ENCODE results near the gene NAV3. TPM values are rescaled to one million over a fixed set of nuclear protein-coding genes. Genes with fewer than 3 reads are reported as not detected.

The NAV3 gene
- polyA plus RNA-seq, 1 of the 3 experiments (the other 2 are of a cell fraction), result 10.5 TPM

GRCh38 chr12:78186670-78187069 lies 356.0 kb downstream of the NAV3 start:
- Histone ChIP-seq H3F3A (replicated peaks; ENCODE audit: insufficient read depth) (peaks cover 19% of the 10 kb centered on the region), H3K79me2 (ENCODE audit: insufficient read depth) (no peaks in the 10 kb centered on the region), H3K9me3 (no peaks in the 10 kb centered on the region), H3K9me2 (no peaks in the 10 kb centered on the region), H2AFZ (ENCODE audit: low read depth) (no peak overlapping the region), H3K27ac (ENCODE audit: low read depth in 2 of 2, low read length in 1 of 2) (no peak overlapping the region), H3K4me2 (no peak overlapping the region), H3K4me1 (ENCODE audit: control insufficient read depth in 1 of 2, insufficient read depth in 2 of 2, low read depth in 1 of 2, low read length in 1 of 2) (peaks cover 0 to 10% of the 10 kb centered on the region in 2 experiments; a peak in 2 of 4 replicates), H3K36me3 (replicated peaks in 1 of 2; ENCODE audit: control insufficient read depth in 1 of 2, insufficient read depth in 2 of 2, low read length in 1 of 2) (peaks cover 14 to 71% of the 10 kb centered on the region in 2 experiments), H3K27me3 (ENCODE audit: insufficient read depth) (no peaks in the 10 kb centered on the region), H3K4me3 (ENCODE audit: low read depth in 2 of 2, low read length in 1 of 2) (no peak overlapping the region), H3K9ac (no peak overlapping the region), H4K20me1 (ENCODE audit: insufficient read depth) (no peaks in the 10 kb centered on the region)
- TF ChIP-seq JUND (IDR thresholded peaks at IDR 0.05) (no peak), POLR2AphosphoS5 (IDR thresholded peaks at IDR 0.05; ENCODE audit: low read depth, low read length) (no peak), RXRA (IDR thresholded peaks at IDR 0.05; ENCODE audit: borderline replicate concordance, low read depth) (no peak)
- ChIA-PET POLR2A (no interaction called here), CTCF (no interaction called here)
- no peak for DNase-seq
- WGBS (ENCODE audit: low lambda C conversion rate), result 84% methylated on average over 1 of the region's 1 CpG

DNA sequence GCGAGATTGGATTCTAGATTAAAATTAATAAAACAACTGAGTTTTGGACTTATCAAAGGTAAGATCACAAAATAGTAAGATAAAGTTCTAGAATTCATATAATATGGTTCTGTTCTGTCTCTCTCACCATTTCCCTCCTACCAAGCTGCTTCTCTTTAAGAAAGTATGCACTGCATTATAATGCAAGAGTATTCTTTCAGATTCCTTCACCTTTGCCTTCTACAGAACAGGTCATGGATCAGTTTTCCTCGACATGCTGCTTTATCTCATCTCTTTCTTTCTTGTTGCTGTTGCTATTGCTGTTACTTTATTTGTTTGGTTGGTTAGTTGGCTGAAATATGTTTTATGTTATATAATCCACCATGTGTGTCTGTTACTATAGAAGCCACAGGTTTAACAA lies 357.0 kb downstream of the NAV3 start:
- Histone ChIP-seq H3K27ac (ENCODE audit: low read depth in 2 of 2, low read length in 1 of 2) (no peak overlapping the region), H2AFZ (ENCODE audit: low read depth) (no peak overlapping the region), H3K9me3 (no peaks in the 10 kb centered on the region), H3F3A (replicated peaks; ENCODE audit: insufficient read depth) (peaks cover 23% of the 10 kb centered on the region), H4K20me1 (ENCODE audit: insufficient read depth) (no peaks in the 10 kb centered on the region), H3K9me2 (no peaks in the 10 kb centered on the region), H3K27me3 (ENCODE audit: insufficient read depth) (no peaks in the 10 kb centered on the region), H3K36me3 (replicated peaks in 1 of 2; ENCODE audit: control insufficient read depth in 1 of 2, insufficient read depth in 2 of 2, low read length in 1 of 2) (peaks cover 14 to 69% of the 10 kb centered on the region in 2 experiments), H3K9ac (no peak overlapping the region), H3K4me2 (no peak overlapping the region), H3K79me2 (ENCODE audit: insufficient read depth) (no peaks in the 10 kb centered on the region), H3K4me1 (ENCODE audit: control insufficient read depth in 1 of 2, insufficient read depth in 2 of 2, low read depth in 1 of 2, low read length in 1 of 2) (peaks cover 0 to 10% of the 10 kb centered on the region in 2 experiments; a peak in 2 of 4 replicates), H3K4me3 (ENCODE audit: low read depth in 2 of 2, low read length in 1 of 2) (no peak overlapping the region)
- POLR2A ChIA-PET, result no interaction called here
- CTCF ChIA-PET, result no interaction called here
- 74% methylated on average over 2 of the region's 2 CpGs for WGBS (ENCODE audit: low lambda C conversion rate)
- TF ChIP-seq, protein P1, sequence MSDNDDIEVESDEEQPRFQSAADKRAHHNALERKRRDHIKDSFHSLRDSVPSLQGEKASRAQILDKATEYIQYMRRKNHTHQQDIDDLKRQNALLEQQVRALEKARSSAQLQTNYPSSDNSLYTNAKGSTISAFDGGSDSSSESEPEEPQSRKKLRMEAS (IDR thresholded peaks at IDR 0.05; ENCODE audit: low read depth), result no peak
- TF ChIP-seq NFIC (IDR thresholded peaks at IDR 0.05; ENCODE audit: borderline replicate concordance), result no peak
- TF ChIP-seq JUND (IDR thresholded peaks at IDR 0.05), result no peak
- no peak for TF ChIP-seq IRF3 (IDR thresholded peaks at IDR 0.05; ENCODE audit: low read depth, low read length)
- TF ChIP-seq POLR2AphosphoS5 (IDR thresholded peaks at IDR 0.05; ENCODE audit: low read depth, low read length), result no peak
- TF ChIP-seq SMC3 (IDR thresholded peaks at IDR 0.05; ENCODE audit: low read depth, low read length), result no peak
- no peak for TF ChIP-seq PBX3 (IDR thresholded peaks at IDR 0.05)
- no peak for TF ChIP-seq SIN3A (IDR thresholded peaks at IDR 0.05; ENCODE audit: borderline replicate concordance, low read depth, low read length)
- no peak for TF ChIP-seq MEF2A (IDR thresholded peaks at IDR 0.05; ENCODE audit: borderline replicate concordance, low read depth)
- TF ChIP-seq EZH2phosphoT487 (IDR thresholded peaks at IDR 0.05; ENCODE audit: borderline replicate concordance, low read depth), result no peak
- no peak for DNase-seq
